HG03558 (cell line): ENCODE results near the gene MYBBP1A.

Experiments used
- ATAC-seq: cut with Tn5 transposase; IDR thresholded peaks from one replicate; pipeline ENCODE4 v1.9.1; 2021; ENCODE audit warnings: moderate number of reproducible peaks; ENCODE audit not compliant: unreplicated experiment; ENCODE audit errors: extremely low read depth

MYBBP1A gene

DNA sequence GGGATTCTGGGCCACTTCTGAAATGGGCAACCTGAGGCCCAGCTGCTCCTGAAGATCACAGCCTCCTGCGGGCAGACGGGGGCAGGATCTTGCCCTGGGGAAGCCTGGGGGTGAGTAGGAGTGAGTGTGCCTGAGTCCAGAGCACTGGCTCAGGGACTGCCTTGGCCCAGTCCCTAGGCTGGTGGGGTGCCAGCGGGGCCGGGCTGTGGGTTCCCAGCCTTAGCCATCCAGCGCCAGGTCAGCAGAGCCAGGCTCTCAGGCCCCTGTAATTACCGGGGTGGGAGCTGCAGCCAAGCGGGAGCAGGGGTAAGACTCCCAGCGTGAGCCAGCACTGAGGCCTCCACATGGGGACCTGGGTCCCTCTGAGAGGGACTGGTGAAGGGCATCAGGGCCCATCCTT lies 48.3 kb downstream of the MYBBP1A start:
- no peak for ATAC-seq

GRCh38 chr17:4506175-4506813 lies 48.9 kb downstream of the MYBBP1A start:
- ATAC-seq: no peak

DNA sequence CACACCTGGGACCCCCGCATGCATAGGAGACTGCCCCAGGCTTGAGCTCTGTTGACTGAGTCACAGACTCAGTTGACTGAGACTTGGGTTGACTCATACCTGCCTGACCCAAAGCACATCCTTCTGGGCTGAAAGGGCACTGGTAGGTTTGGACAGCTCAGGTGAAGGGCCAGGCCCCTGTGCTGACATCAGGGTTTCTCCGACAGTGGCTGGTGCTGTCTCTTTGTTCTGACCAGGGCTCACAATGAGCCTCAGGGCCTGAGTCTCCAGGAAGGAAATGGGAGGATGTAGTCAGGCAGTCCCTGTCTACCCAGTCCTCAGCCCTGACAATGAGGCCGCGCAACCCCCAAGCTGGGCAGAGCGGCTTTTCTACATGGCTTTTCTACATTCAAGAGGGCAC lies 50.0 kb downstream of the MYBBP1A start:
- ATAC-seq: no peak

GRCh38 chr17:4504188-4504587 lies 51.0 kb downstream of the MYBBP1A start:
- ATAC-seq: no peak

GRCh38 chr17:4503283-4504025 lies 51.7 kb downstream of the MYBBP1A start:
- ATAC-seq: no peak

DNA sequence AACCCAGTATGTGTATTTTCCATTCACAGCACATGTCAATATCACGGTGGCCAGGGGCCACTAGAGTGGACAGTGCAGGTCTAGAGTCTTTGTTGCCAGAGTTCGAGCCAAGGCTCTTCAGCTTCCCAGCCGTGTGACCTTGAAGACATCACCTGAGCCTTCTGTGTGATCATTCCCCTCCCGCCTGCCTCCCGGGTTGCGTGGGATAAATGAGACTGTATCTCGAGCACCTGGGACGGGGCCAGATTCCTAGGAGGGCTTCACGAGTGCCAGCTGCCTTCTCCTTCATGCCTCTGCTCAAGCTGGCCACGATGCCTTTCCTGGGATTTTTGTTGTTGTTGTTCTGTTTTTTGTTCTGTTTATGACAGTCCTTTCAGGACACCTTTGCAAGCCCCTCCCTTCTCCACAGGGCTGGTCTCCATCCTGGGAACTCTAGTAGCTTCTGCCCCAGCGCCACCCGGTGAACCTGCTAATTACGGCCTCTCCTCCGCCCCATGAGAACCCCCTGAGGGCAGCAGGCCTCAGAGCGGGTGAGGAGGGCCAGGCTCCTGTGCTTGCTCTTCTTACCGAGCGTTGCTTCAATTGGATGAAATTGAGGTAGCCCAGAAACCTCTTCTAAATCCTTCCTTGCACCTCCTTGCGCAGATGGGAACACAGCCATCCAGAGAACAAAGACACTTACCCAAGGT lies 52.6 kb downstream of the MYBBP1A start:
- no peak for ATAC-seq

DNA sequence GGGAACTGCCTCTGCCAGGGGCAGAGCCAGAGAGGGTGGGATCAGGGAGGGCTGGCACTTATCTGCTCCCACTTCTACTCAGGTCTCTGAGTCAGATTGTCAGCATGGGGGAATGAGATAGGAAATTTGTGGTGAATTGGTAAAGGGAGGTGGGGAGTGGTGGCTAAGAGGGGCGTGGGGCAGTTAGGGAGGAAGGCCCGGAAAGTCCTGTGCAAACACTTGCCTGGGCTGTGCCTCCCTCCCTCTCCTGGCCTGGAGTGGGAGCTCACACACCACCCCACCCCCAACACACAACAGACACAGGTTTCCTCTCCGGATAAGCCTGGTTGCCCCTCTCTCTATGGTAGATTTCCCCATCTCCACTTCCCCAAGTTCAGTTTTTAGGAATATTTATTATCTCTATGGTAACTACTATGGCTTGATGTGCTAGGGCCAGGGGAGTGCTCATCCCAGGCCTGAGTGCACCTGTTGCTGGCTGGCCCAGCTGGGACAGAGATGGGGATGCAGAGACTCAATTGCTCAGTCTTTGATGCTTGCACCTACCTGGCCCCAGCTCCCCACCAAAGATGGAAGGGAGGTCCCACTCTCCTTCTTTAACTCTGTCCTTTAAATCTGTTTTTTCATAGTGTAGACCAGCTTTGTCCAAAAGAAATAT lies 53.8 kb downstream of the MYBBP1A start:
- ATAC-seq: no peak

DNA sequence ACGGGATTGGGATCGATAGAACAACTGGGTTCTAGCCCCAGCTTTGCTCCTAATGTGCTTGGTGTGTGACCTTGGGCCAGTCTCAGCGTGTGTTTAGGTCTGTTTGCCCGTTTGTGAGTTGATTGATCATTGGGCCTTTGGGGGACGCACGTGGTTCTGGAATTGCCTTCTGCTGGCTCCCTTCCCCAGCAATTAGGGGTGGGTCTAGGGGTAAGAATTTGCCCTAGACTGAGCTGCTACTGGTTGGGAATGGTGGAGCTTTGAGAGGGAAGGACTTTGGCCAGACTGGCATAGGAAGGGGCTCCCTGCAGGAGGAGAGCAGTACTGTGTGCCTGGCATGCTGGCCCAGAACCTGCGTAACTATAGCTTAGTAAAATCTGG lies 55.0 kb downstream of the MYBBP1A start:
- no peak for ATAC-seq

GRCh38 chr17:4499431-4500190 lies 55.6 kb downstream of the MYBBP1A start:
- ATAC-seq: no peak

GRCh38 chr17:4498461-4499397 lies 56.5 kb downstream of the MYBBP1A start, which contains the start of gene SPNS2:
Gene SPNS2, plus strand, starts transcription at chr17:4498881. Its CDS starts 167 bp downstream, at chr17:4499048.
- ATAC-seq: no peak

DNA sequence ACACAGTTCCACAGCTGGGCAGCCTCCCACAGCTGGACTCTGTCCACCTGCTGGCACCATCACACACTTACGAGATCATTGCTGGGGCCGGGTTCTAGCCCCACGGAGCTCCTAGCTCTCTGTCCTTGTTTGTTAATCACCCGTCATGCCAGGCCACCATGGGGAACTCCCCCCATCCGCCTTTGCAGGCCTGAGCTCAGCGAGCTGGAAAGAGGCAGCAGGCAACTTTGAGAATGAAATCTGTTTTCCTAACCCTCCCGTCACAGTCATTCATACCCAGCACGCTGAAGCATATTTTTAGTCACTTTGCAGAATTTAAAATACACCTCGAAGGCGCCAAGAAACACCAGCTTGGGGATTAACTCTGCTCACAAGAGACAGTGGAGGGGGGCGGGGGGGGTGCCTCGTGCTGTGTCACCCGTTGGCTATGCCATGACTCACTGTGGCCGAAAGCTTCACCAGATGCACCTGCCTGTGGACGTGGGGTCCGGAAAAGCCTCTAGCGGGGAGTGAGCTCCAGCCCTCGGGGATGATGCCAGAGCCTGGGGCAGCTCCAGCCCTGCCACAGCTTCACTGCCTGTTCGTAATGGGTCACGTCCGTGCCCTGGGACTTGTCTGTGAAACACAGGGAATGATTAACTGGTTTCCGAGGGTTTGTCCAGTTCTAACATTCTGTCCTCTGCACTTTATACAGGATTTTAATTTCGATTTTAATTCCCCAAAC lies 57.9 kb downstream of the MYBBP1A start:
- no peak for ATAC-seq

- ATAC-seq: no peak
Measured at GRCh38 chr17:4492721-4493561, 62.2 kb downstream of the MYBBP1A start.

DNA sequence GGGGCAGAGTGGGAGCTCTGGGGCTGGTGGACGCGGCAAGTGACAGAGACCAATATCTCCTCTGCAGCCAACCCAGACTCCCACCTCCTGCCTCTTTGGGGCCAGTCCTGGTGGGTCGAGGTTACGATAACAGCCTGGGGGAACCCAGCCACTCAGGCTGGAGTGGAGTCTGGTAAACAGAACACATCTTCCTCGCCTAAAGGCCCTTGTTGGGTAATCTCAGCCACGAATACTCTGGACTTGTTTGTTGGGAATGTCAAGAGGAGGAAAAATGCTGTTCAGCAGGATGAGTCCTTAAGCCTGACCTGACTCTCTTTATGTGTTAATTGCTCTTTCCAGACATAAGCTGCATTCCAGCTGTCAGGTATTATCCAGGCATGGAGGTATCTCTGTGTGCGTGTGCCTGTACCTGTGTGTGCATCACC lies 64.5 kb downstream of the MYBBP1A start:
- no peak for ATAC-seq

DNA sequence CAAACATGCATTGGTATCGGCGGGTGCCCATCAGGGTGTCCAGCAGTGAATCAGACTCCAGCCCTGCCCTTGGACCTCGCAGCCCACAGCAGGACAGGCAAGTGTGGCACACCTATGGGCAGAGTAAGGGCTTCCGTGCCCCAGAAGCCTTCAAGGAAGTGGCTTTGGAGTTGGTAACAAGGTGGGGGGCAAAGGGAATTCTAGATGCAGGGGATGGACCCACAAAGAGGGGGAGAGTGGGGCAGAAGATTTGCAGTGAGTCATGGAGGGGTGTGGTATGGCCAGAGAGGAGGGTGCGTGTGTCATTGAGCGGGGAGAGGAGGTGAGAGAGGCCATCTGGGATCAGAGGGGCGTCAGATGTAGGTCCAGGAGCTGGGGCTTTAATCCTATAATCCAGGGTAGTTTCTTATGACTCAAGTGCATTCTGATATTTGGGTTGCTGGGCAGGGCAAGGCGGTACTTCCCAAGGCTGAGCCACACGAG lies 65.0 kb downstream of the MYBBP1A start:
- no peak for ATAC-seq

DNA sequence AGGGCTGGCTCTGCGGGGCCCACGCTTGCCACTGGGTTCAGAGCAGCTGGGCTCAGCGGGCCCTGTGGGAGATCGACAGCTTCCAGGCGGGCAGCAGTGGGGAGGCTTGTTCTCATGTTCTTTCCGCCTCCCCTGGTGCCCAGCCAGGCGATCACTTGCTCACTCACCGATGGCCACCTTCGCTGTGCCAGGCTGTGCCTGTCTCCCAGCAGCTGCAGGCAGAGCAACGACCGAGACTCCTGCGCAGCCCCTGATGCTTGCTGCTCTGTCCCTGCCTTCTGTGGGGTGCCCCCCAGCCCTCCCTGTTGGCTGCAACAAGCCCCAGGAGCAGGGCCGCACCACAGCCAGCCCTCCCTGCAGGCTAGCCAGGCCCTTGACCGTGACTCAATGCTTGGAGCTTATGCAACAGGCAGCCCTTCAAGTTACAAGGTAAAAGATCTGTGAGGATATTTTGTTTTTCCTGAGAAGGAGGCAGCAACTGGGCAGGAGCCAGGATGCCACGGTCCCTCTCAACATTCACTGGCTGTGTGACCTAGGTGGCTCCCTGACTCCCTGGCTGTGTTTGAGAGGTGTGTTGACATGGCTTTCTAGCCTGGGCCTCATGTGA lies 66.1 kb downstream of the MYBBP1A start:
- ATAC-seq: no peak
